ENCODE results near the gene REPIN1. TPM values are rescaled to one million over a fixed set of nuclear protein-coding genes. Genes with fewer than 3 reads are reported as not detected.

REPIN1 gene
- total RNA-seq, 1 donor from 2014 or later, result 154 TPM

GRCh38 chr7:150357771-150358427, 10.7 kb upstream of the REPIN1 start:
- no peak overlapping the region for H3K27ac Mint-ChIP-seq
- no peak overlapping the region for H3K4me3 Mint-ChIP-seq
- peaks cover 32% of the 10 kb centered on the region for H3K4me1 Mint-ChIP-seq (ENCODE audit: unreplicated experiment)
- no peaks in the 10 kb centered on the region for H3K36me3 Mint-ChIP-seq
- no peak for DNase-seq (ENCODE audit: extremely low spot score, unreplicated experiment)
- TF ChIP-seq, protein P1, sequence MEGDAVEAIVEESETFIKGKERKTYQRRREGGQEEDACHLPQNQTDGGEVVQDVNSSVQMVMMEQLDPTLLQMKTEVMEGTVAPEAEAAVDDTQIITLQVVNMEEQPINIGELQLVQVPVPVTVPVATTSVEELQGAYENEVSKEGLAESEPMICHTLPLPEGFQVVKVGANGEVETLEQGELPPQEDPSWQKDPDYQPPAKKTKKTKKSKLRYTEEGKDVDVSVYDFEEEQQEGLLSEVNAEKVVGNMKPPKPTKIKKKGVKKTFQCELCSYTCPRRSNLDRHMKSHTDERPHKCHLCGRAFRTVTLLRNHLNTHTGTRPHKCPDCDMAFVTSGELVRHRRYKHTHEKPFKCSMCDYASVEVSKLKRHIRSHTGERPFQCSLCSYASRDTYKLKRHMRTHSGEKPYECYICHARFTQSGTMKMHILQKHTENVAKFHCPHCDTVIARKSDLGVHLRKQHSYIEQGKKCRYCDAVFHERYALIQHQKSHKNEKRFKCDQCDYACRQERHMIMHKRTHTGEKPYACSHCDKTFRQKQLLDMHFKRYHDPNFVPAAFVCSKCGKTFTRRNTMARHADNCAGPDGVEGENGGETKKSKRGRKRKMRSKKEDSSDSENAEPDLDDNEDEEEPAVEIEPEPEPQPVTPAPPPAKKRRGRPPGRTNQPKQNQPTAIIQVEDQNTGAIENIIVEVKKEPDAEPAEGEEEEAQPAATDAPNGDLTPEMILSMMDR (conservative IDR thresholded peaks at IDR 0.05), result no peak
- no peaks in the 10 kb centered on the region for H3K27me3 Mint-ChIP-seq
- H3K9me3 Mint-ChIP-seq, result no peaks in the 10 kb centered on the region

- Mint-ChIP-seq H3K27me3 (no peaks in the 10 kb centered on the region), H3K4me1 (ENCODE audit: unreplicated experiment) (peaks cover 35% of the 10 kb centered on the region), H3K27ac (no peak overlapping the region), H3K36me3 (no peaks in the 10 kb centered on the region), H3K9me3 (no peaks in the 10 kb centered on the region), H3K4me3 (no peak overlapping the region)
- TF ChIP-seq, protein P1 (conservative IDR thresholded peaks at IDR 0.05), result no peak
- DNase-seq (ENCODE audit: extremely low spot score, unreplicated experiment), result no peak
These were observed 10.2 kb upstream of the REPIN1 start for GRCh38 chr7:150358433-150358832.

GRCh38 chr7:150358988-150359621, 9.5 kb upstream of the REPIN1 start:
- DNase-seq (ENCODE audit: extremely low spot score, unreplicated experiment), result no peak
- TF ChIP-seq, protein P1 (conservative IDR thresholded peaks at IDR 0.05), result no peak
- Mint-ChIP-seq H3K9me3 (no peaks in the 10 kb centered on the region), H3K27me3 (no peaks in the 10 kb centered on the region), H3K4me3 (no peak overlapping the region), H3K36me3 (no peaks in the 10 kb centered on the region), H3K27ac (no peak overlapping the region), H3K4me1 (ENCODE audit: unreplicated experiment) (peaks cover 39% of the 10 kb centered on the region)

DNA sequence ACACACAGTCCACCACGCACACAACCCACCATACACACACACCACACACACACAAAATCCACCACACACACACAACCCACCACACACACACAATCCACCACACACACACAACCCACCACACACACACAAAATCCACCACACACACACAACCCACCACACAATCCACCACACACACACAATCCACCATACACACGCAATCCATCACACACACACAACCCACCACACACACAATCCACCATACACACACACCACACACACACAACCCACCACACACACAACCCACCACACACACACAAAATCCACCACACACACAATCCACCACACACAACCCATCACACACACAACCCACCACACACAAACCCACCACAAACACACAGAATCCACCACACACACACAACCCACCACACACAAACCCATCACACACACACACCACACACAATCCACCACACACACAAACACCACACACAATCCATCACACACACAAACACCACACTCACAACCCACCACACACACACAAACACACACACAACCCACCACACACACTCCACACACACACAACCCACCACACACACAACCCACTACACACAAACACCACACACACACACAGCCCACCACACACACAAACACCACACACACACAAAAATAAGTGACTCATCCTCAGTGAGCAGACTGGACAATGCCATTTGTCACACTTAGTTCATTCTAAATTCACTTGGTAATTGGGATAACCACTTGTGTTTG, 8.8 kb upstream of the REPIN1 start:
- H3K27ac Mint-ChIP-seq, result peak overlapping the region; percentile 51
- H3K4me3 Mint-ChIP-seq, result no peak overlapping the region
- H3K36me3 Mint-ChIP-seq, result no peaks in the 10 kb centered on the region
- H3K4me1 Mint-ChIP-seq (ENCODE audit: unreplicated experiment), result peaks cover 43% of the 10 kb centered on the region
- TF ChIP-seq, protein P1 (conservative IDR thresholded peaks at IDR 0.05), result no peak
- H3K9me3 Mint-ChIP-seq, result no peaks in the 10 kb centered on the region
- DNase-seq (ENCODE audit: extremely low spot score, unreplicated experiment), result no peak
- no peaks in the 10 kb centered on the region for H3K27me3 Mint-ChIP-seq

DNA sequence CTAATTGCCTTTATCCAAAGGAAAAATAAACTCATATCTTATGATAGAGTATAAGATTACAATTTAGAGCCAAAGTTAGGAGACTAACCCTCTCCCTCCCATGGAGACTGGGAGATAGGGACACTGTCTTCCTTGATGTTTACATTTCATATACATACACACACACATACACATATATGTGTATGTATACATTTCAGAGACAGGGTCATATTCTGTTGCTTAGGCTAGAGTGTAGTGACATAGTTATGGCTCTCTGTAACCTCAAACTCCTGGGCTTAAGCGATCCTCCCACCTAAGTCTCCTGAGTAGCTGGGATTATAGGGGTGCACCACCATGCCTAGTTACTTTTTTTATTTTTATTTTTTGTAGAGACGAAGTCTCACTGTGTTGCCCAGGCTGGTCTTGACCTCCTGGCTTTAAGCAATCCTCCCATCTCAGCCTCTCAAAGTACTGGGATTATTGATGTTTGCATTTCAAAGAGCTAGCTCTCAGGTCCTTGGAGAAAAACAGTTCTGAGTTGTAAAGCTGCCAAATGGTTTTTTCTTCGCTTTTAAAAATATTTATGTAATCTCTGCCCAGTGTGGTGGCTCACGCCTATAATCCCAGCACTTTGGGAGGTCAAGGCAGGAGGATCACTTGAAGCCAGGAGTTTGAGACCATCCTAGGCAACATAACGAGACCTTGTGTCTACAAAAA, 8.1 kb upstream of the REPIN1 start:
- no peak overlapping the region for H3K4me3 Mint-ChIP-seq
- H3K27me3 Mint-ChIP-seq, result no peaks in the 10 kb centered on the region
- TF ChIP-seq, protein P1 (conservative IDR thresholded peaks at IDR 0.05), result no peak
- H3K4me1 Mint-ChIP-seq (ENCODE audit: unreplicated experiment), result peaks cover 40% of the 10 kb centered on the region
- H3K27ac Mint-ChIP-seq, result peak overlapping the region; percentile 51
- no peaks in the 10 kb centered on the region for H3K36me3 Mint-ChIP-seq
- no peak for DNase-seq (ENCODE audit: extremely low spot score, unreplicated experiment)
- H3K9me3 Mint-ChIP-seq, result no peaks in the 10 kb centered on the region
